ENCODE measurements around the gene FARP1. TPM values are rescaled to one million over a fixed set of nuclear protein-coding genes. Genes with fewer than 3 reads are reported as not detected.

The FARP1 gene
- total and polyA plus RNA-seq, 2 of the 13 experiments (the other 11 are each of a cell fraction or from before 2014, with no cell fraction given): 70.6 to 126 TPM

DNA sequence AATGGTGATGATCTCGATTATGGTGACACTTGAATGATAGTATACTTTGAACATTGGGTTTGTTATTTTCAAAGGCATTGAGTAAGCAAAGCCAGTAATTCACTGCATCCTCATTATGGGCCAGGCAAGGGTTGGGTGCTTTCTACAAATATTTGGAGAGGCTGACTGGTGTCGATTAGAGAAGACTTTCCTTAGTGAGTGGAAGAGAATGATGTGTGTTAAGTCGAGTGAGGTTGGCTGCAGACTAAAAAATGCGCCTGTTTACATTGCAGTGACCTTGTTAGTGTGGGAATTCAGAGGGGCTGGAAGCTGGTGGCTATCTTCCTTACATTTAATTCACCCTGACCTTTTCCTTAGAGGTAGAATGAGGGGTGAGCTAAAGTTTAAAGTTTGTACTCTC, 56.6 kb downstream of the FARP1 start (continued):
- TF ChIP-seq, protein P1, sequence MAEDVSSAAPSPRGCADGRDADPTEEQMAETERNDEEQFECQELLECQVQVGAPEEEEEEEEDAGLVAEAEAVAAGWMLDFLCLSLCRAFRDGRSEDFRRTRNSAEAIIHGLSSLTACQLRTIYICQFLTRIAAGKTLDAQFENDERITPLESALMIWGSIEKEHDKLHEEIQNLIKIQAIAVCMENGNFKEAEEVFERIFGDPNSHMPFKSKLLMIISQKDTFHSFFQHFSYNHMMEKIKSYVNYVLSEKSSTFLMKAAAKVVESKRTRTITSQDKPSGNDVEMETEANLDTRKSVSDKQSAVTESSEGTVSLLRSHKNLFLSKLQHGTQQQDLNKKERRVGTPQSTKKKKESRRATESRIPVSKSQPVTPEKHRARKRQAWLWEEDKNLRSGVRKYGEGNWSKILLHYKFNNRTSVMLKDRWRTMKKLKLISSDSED (CRISPR knock-in tag; IDR thresholded peaks at IDR 0.05): no peak
- no peak for TF ChIP-seq ZNF652 (CRISPR knock-in tag; IDR thresholded peaks at IDR 0.05; ENCODE audit: borderline replicate concordance, low read depth)
- TF ChIP-seq SOX6 (IDR thresholded peaks at IDR 0.05): no peak
- peak; percentile 73 for TF ChIP-seq SOX6 (CRISPR knock-in tag; IDR thresholded peaks at IDR 0.05)
- no peak for TF ChIP-seq NFRKB (IDR thresholded peaks at IDR 0.05)
- TF ChIP-seq, protein P2, sequence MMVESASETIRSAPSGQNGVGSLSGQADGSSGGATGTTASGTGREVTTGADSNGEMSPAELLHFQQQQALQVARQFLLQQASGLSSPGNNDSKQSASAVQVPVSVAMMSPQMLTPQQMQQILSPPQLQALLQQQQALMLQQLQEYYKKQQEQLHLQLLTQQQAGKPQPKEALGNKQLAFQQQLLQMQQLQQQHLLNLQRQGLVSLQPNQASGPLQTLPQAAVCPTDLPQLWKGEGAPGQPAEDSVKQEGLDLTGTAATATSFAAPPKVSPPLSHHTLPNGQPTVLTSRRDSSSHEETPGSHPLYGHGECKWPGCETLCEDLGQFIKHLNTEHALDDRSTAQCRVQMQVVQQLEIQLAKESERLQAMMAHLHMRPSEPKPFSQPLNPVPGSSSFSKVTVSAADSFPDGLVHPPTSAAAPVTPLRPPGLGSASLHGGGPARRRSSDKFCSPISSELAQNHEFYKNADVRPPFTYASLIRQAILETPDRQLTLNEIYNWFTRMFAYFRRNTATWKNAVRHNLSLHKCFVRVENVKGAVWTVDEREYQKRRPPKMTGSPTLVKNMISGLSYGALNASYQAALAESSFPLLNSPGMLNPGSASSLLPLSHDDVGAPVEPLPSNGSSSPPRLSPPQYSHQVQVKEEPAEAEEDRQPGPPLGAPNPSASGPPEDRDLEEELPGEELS (CRISPR knock-in tag; IDR thresholded peaks at IDR 0.05): peak; percentile 86
- TF ChIP-seq ZNF614 (CRISPR knock-in tag; IDR thresholded peaks at IDR 0.05; ENCODE audit: borderline replicate concordance): 0 out of 2 replicates have a peak, but pooled peaks have one; percentile 23
- peak; percentile 80 for TF ChIP-seq GATAD2A (CRISPR knock-in tag; IDR thresholded peaks at IDR 0.05)
- TF ChIP-seq, protein P3, sequence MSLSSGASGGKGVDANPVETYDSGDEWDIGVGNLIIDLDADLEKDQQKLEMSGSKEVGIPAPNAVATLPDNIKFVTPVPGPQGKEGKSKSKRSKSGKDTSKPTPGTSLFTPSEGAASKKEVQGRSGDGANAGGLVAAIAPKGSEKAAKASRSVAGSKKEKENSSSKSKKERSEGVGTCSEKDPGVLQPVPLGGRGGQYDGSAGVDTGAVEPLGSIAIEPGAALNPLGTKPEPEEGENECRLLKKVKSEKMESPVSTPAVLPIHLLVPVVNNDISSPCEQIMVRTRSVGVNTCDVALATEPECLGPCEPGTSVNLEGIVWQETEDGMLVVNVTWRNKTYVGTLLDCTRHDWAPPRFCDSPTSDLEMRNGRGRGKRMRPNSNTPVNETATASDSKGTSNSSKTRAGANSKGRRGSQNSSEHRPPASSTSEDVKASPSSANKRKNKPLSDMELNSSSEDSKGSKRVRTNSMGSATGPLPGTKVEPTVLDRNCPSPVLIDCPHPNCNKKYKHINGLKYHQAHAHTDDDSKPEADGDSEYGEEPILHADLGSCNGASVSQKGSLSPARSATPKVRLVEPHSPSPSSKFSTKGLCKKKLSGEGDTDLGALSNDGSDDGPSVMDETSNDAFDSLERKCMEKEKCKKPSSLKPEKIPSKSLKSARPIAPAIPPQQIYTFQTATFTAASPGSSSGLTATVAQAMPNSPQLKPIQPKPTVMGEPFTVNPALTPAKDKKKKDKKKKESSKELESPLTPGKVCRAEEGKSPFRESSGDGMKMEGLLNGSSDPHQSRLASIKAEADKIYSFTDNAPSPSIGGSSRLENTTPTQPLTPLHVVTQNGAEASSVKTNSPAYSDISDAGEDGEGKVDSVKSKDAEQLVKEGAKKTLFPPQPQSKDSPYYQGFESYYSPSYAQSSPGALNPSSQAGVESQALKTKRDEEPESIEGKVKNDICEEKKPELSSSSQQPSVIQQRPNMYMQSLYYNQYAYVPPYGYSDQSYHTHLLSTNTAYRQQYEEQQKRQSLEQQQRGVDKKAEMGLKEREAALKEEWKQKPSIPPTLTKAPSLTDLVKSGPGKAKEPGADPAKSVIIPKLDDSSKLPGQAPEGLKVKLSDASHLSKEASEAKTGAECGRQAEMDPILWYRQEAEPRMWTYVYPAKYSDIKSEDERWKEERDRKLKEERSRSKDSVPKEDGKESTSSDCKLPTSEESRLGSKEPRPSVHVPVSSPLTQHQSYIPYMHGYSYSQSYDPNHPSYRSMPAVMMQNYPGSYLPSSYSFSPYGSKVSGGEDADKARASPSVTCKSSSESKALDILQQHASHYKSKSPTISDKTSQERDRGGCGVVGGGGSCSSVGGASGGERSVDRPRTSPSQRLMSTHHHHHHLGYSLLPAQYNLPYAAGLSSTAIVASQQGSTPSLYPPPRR (CRISPR knock-in tag; IDR thresholded peaks at IDR 0.05; ENCODE audit: borderline replicate concordance): peak; percentile 69; the same call in 1 of the 2 replicates
- no peak for TF ChIP-seq ZNF337 (CRISPR knock-in tag; IDR thresholded peaks at IDR 0.05; ENCODE audit: borderline replicate concordance, low read depth)
- peak; percentile 80 for TF ChIP-seq NR2F6 (IDR thresholded peaks at IDR 0.05)
- peak; percentile 81; the same call in 1 of the 2 replicates for TF ChIP-seq NR2F6 (CRISPR knock-in tag; IDR thresholded peaks at IDR 0.05)
- TF ChIP-seq DNMT3B (CRISPR knock-in tag; conservative IDR thresholded peaks at IDR 0.05): no peak
- no peak for TF ChIP-seq SOX13 (IDR thresholded peaks at IDR 0.05)
- TF ChIP-seq SOX13 (CRISPR knock-in tag; conservative IDR thresholded peaks at IDR 0.05 in 1 of 2, IDR thresholded peaks at IDR 0.05 in 1 of 2): peak in 1 of 2 experiments; percentile 64; a peak in 1 of 4 replicates
- TF ChIP-seq, protein P4, sequence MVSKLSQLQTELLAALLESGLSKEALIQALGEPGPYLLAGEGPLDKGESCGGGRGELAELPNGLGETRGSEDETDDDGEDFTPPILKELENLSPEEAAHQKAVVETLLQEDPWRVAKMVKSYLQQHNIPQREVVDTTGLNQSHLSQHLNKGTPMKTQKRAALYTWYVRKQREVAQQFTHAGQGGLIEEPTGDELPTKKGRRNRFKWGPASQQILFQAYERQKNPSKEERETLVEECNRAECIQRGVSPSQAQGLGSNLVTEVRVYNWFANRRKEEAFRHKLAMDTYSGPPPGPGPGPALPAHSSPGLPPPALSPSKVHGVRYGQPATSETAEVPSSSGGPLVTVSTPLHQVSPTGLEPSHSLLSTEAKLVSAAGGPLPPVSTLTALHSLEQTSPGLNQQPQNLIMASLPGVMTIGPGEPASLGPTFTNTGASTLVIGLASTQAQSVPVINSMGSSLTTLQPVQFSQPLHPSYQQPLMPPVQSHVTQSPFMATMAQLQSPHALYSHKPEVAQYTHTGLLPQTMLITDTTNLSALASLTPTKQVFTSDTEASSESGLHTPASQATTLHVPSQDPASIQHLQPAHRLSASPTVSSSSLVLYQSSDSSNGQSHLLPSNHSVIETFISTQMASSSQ (IDR thresholded peaks at IDR 0.05; ENCODE audit: low read depth): no peak
- TF ChIP-seq, protein P4 (CRISPR knock-in tag; IDR thresholded peaks at IDR 0.05; ENCODE audit: borderline replicate concordance): peak; percentile 26; the same call in 1 of the 2 replicates
- TF ChIP-seq TCF7 (IDR thresholded peaks at IDR 0.05; ENCODE audit: low read depth): peak; percentile 20
- TF ChIP-seq TEAD3 (CRISPR knock-in tag; optimal IDR thresholded peaks at IDR 0.05; ENCODE audit: borderline replicate concordance): peak; percentile 85
- TF ChIP-seq ZBTB38 (CRISPR knock-in tag; IDR thresholded peaks at IDR 0.05): no peak
- no peak for TF ChIP-seq ZNF674 (CRISPR knock-in tag; IDR thresholded peaks at IDR 0.05; ENCODE audit: low read depth)

Measured in HepG2 (cell line).